Measurements from ENCODE around the gene GRID2.
A peak's percentile ranks its signal among the peaks of the same experiment; 100 is the strongest.

GRID2 gene

DNA sequence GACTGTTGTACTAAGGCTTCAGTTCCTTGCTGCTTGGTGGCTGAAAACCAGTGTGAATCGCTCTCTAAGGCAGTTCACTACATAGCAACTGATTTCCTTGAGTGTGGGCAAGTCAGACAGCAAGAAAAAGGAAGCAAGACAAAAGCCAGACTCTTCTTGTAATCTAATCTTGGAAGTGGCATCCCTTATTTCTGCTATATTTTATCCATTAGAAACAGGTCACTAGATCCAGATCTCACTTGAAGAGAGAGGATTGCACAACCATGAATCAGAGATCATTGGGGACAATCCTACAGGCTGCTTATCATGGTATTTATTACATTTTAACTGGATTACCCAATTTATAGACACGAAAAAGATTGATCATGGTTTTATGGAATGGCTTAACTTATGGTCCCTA lies 684.5 kb downstream of the GRID2 start:
- no peak for FAIRE-seq

DNA sequence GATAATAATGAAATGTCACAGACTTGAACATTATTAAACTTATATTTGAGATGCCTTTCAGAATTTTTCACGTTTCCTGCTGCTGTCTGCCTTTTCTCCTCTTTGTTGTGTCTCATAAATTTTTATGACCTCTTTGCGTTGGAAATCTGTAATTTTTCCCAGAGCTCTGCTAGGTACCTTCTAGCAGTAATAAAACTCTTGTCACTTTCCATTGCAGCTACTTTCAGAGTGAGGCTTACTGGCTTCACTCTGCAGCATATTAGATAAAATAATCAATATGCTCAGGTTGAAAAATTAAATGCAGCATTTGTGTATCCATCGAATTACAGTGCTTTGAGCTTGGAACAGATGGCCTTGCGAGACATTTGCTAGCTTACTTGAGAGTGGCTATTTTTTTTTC lies 689.0 kb downstream of the GRID2 start:
- no peak for FAIRE-seq

DNA sequence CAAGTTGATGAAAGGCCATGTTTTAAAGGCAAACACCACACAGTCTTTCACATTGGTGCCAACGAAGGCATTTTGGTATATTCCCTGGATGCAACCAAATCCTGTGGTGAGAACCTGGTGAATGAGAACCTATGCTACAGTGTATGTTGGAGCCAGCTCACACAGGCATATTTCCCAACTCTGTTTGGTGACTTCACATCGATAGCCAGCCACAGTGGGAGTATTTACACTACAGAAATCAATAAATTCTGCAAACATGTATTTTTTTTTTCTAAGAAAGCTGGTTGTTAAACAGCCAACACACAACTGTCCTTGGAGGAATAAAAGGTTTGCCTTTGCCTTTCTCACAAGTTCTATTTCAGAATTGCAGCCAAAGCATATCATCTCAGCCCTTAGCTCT lies 691.0 kb downstream of the GRID2 start:
- no peak for FAIRE-seq

DNA sequence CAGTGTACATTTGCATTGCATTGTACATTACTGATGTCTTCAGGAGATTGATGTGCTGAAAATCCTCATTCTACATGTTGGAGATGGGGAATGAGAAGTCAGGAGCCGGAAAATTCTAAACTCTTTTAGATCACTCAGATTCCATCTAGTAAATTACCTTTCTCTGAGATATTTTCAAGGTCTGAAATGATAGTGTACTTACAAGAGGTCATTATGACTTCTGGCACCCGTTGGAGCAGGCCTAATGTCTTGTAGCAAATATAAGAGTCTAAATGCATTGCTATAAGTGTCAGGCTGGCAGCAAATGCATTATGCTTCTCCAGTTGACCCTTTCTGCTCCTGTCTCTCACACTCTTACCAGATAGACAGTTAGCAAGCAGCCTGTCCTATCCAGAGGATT lies 692.8 kb downstream of the GRID2 start:
- no peak for FAIRE-seq

DNA sequence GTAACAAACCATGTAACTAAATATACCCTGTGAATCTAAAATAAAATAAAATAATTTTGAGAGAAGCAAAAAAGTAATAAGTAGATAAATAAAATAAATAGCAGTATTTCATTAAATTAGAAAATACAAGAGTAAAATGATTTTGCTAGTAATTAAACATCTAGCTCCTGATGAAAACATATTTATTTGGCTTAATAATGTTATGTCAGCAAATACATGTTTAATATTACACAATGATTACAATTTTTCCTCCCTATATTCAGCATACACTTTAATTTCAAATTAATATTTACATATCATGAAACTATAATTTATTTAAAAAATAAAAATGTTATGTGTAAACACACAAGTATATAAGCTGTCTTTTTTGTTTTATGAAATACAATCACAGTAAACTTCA lies 697.1 kb downstream of the GRID2 start:
- peak; percentile 64 for FAIRE-seq

DNA sequence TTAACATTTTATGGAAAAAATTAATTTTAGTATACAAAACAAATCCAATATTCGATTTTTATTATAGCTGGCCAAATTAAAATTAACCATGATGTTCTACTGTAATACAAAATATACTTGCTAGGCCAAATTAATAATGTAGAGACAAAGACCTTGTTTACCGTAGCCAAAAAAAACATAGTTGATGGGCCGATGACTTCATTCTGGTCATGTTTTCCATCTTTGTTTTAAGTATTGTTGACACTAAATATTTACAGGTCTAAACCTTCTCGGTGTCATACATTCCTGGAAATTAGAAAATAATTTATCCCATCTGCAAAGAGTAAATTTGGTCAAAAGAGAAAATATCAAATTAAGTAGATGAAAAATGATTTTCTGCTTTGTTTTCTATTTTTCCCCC lies 698.5 kb downstream of the GRID2 start:
- no peak for FAIRE-seq

DNA sequence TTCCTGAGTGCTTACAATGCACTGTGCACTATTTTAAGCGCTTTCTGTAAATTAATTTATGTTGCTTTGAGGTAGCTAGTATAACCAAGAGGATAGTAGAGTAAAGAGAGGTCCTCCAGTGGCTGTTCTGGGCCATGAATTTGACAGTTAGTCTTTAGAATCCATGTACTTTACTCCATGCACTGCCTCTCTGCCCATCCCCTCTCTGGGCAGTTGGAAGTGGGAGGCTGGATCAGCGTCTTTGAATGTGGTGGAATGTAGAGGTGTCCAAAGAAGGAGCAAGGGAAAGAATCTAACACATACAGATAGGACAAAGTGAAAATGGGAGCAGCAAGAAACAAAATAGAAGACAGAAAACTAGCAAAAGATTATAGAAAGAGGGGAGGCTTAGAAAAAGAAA lies 712.6 kb downstream of the GRID2 start:
- FAIRE-seq, result no peak

DNA sequence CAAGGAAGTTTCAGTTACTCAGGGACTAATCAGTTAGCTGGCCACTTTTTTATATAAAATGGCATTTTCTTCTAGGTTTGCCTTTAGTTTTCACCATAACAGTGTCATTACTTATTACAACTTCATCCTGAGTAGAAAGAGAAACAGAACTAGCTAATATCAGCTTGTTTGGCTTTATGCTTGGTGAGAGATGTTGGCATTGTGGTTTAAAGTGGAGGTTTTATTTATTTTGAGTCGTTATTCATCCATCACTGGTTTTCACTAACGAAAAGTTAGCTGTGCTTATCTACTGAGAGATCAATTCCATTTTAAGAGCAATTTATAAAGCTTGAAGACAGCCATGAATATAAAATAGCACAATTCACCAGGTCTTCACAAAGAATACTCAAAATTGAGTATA lies 714.5 kb downstream of the GRID2 start:
- no peak for FAIRE-seq

DNA sequence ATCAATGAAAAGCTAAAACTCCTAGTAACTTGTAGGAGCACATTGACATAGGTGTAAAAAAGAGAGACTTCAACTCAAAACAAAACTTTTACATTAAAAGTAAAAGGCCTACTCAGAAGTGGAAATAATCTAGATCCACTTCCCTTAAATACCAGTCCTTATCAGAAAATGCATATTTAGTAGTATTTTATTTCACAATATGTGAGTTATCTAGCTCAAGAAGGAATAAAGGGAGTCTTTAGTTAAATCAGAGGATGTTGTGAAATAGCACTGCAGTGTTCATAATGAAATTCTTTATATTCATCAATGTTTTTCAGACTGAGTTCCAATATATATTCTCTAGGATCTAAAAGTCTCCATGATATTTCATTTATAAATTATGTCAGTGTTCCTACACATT lies 715.0 kb downstream of the GRID2 start:
- no peak for FAIRE-seq

DNA sequence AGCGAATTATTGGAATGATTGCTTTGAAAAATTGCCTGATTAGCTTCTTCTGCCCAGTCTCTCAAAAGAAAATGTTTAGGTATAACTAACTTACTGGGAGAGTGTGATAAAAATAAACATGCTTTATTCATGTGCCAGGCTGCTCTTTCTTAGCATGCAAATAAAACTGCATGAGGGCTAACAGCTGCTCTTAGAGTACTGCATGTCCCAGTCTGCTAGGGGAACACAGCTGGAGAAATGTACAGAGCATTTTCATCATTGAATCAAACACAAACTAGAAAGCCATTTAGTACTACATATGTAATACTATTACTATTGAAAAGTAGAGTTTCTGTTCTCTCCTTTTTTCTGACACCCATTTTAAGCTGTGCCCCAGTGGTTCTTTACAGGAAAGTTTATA lies 726.0 kb downstream of the GRID2 start:
- no peak for FAIRE-seq

DNA sequence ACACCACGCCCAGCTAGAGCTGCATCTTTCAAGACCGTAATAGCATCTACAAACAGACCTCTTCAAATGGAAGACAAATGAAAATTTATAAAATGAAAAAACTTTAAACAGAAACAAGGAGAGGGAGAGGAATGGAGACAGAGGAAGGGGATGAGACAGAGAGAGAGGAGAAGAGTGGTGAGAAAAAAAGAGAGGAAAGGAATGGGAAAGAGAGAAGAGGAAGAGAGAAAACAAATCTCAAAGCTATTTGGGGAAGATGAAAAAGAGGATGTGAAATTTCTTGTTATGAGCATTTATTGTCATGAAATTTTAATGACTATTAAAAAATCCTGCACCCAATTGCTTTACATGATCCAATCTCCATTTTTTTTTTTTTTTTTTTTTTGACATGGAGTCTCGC lies 726.9 kb downstream of the GRID2 start:
- no peak for FAIRE-seq

DNA sequence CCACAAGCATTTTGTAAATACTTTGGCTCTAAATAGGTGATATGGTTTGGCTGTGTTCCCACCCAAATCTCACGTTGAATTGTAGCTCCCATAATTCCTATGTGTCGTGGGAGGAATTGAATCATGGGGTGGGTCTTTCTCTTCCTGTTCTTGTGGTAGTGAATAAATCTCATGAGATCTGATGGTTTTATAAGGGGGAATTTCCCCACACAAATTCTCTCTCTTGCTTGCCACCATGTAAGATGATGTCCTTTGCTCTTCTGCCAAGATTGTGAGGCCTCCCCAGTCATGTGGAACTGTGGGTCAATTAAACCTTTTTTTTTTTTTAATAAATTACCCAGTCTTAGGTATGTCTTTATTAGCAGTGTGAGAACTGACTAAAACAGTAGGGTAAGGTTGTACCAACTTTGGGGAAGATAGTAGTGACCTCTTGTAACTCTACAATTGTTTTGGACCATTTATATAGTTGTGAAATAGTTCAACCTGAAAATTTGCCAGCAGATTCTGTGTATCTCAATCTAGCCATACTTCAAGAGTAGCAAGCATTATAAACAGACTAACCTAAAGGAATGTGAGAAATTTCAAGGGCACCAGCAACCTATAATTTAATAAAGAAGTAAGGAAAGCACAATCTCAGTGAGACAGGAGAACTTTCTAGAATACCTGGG lies 727.8 kb downstream of the GRID2 start:
- FAIRE-seq, result no peak

DNA sequence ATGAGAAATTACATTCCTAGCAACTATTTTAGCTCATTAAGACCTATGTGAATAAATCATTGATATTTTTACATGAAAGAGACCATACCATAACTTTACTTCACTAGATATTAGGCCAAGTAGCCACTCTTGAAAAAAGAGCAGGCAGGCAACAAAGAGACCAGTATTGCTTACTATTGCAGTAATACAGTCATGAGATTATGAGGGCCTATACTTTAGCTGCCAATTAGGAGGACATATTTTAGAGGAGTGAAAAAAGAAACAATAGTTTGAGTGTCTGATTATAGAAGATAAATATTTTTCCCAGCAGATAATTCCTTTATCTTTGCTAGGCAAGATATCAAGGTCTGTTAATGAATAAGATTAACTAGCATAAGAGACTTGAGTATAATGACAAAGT lies 739.0 kb downstream of the GRID2 start:
- FAIRE-seq, result no peak

DNA sequence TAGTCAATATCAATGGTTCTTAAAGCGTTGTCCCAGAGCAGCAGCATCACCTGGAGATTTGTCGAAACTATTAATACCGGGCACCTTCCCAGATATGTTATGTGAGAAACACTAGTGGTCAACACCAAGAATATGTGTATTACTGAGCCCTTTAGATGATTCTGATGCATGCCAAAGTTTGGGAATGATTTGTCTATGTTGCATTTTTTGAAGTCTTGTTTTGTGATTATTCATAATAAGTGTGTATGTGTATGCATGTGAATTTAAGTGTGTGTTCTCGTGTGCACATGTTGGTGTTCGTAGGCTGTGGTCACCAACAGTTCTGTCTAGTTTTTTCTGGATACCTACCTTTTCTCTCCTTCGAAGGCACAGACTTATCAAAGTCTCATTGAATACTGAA lies 749.4 kb downstream of the GRID2 start:
- no peak for FAIRE-seq

DNA sequence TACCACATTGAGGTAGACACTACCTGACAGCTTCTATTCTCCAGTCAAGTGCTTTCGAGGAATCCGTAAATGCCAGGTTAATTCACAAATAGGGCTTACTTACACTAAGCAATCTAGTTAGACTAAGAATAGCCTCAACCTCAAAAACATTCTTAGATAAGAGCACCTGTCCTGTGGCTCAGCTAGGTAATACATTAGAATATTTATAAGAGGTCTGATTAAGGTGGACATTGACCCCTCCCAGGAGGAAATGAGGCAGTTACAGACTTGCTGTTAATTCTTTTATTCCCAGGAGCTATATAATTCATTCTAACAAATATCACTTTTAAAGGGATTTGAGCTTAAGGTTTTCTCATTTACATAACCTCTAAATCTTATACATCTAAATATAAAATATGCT lies 758.1 kb downstream of the GRID2 start:
- no peak for FAIRE-seq

DNA sequence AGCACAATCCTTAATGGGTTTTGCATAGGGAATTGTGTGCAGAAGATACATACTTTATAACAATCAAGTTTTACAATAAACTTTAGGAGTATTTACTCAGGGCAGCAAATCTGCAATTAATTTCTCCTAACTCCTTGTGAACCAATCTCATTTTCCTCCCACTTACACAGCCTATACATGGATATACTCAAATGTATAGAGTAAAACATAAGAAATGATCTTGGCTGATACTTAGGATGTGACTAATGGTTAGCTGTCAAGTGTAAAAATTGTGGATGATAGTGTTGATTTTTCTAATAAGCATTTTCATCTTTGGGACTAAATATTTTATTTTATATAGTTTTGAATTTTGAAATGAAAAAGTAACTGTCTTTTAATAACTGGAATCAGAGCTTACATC lies 759.6 kb downstream of the GRID2 start:
- no peak for FAIRE-seq

DNA sequence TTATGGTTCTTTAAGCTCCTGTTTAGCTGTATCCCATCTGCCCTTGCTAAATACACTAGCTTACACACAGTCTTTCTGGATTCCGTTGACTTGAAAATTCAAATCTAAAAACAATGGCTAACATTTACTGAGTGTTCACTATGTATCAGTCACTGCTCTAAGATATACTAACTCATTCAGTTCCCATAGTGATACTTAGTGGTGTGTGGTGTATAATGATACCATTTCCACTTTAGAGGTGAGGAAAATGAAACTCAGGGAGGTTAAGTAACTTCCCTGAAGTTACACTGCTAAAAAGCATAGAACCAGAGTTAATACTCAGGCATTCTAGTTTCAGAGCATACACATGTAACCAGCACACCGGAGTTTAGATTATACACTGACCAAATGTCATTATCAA lies 762.0 kb downstream of the GRID2 start:
- FAIRE-seq, result no peak

DNA sequence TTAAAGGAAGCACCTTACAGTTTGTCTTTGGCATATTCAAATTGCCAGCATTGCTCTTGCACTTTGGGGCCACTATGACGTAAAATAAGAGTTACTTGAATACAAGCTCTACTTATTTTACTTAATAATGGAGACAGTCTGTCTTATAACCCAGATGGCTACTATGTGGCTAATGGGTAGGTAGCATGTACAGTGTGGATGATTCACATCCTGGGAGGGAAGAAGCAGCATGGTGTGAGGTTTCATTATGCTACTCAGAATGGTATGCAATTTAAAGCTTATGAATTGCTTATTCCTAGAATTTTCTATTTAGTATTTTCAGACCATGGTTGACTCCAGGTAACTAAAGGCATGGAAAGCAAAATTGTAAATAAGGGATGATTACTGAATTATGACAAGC lies 763.0 kb downstream of the GRID2 start:
- no peak for FAIRE-seq

DNA sequence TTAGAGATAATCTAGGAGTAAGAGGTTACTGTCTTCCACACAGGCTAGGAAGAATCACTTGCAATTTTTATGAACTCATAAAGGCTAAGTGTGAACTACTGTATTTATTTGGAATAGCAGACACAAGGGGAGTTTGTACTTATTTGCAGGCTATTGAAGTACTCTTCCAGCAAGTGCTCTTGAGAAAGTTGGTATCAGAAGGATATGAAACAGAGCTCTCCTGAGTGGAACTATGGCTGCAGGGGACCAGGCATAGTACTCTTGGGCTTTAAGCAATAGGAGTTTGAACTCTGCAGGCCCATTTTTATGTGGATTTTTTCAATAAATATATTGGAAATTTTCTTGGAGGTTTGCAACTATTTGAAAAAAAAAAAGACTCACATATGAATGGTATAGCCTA lies 768.5 kb downstream of the GRID2 start:
- FAIRE-seq, result no peak

DNA sequence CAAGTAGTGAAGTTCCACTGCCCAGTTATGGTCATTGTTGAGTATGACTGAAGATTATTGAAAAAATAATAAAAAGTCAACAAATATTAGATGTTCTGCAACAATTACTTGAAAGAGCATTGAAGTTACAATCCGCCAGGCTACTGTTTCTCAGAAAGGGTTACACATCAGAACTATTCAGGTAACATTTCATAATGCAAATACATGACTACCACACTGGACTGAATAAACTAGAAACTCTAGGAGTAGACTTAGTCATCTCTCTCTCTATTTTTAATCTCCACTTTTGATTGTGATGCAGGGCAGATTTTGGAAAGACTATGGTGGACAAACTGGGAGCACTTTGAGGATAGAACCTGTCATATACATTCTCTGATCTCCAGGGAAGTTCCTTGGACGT lies 776.5 kb downstream of the GRID2 start:
- FAIRE-seq, result no peak

DNA sequence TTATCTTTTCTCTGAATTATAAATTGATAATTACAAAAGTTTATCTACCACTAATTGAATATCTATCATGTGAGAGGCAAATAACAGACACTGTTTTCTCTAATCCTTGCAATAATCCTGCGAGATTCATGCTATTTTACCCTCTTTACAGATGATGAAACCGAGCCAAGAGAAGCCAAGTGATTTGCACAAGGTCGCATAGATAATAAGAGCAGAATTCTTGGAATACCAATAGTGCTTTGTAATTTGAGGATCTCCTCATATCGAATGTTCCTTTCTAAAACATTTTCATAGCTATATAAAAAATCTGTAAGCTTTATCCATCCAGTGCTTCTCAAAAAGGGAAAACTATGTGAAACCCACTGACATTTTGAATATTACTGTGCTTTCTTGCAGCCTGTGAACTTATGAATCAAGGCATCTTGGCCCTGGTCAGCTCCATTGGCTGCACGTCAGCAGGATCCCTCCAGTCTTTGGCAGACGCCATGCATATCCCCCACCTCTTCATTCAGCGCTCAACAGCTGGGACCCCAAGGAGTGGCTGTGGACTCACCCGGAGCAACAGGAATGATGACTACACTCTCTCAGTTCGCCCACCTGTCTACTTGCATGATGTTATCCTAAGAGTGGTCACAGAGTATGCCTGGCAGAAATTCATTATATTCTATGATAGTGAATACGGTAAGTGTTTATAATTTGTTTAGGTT lies 781.0 kb downstream of the GRID2 start:
- FAIRE-seq, result no peak

DNA sequence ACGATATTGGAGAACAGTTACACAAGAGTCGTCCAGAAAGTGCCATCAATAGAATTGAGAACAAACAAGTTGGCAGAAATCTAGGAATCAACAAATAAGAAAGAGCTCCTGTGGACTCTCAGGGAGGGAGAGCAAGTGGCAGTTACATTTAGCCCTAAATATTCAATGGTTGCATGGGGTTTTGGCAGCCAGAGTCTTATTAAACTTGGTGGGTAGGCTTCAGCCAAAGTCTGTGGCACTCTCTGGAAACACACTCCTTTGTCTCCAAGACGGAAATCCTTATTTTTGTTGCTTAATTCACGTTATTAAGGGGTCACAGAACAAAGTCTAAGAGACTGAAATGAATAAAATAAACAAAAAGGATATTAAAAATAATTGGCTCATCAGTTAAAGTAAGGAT lies 782.6 kb downstream of the GRID2 start:
- FAIRE-seq, result no peak

DNA sequence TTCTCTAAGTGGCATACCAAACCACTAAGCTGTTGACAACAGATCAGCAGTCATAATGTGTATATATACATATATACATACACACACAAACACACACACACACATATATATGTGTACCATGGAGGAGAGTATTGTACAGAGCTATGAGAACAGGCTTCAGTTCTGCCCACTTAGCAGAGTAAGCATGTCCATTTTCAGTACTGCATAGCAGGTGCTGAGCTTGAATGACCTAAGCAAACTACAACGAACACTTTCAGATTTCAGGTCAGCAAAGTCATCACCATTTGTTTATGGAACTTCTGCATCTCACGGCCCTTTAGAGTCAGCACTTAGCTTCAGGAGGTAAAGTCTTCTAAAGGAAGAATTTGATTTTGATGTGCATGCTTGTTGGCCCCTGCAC lies 789.0 kb downstream of the GRID2 start:
- no peak for FAIRE-seq

DNA sequence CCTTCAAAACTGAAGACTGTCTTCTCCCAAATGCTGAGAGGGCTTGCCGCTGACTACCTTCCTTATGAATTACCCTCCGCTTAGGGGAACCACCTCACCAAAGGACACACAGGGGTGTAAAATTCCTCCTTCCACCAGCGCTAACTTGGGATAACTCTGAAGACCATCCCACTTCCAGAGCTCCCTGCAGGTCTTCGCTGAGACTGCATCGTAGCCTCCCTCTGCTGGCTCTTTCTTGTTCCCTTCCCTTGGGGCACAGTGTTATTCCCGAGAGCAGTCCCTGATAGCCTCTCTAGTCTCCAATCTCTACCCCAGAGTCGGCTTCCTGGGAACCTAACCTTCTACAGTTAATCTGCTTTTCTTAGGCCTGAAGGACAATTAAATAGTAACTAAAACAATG lies 799.3 kb downstream of the GRID2 start:
- FAIRE-seq, result no peak

DNA sequence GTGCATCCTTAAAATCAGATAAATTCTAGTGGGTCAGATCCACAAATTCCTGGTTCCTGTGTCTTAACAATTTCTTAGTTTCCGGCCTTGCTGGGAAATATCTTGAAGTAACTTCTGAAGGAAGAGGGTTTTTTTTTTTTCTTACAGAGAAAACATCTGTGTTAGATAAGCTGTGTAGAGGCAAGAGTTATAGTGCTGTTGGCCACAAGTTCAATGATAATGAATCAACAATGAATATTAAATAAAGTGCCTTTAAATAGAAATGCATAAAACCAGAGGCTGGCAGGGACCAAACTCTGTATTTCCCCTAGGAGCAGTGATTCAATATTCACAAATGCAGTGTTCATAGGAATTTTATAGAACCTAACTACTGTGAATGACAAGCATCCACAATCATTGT lies 812.9 kb downstream of the GRID2 start:
- no peak for FAIRE-seq

Measured in islet of Langerhans (tissue), 1 donor.